ENCODE data around the gene CERKL.

- TF ChIP-seq, protein P1, sequence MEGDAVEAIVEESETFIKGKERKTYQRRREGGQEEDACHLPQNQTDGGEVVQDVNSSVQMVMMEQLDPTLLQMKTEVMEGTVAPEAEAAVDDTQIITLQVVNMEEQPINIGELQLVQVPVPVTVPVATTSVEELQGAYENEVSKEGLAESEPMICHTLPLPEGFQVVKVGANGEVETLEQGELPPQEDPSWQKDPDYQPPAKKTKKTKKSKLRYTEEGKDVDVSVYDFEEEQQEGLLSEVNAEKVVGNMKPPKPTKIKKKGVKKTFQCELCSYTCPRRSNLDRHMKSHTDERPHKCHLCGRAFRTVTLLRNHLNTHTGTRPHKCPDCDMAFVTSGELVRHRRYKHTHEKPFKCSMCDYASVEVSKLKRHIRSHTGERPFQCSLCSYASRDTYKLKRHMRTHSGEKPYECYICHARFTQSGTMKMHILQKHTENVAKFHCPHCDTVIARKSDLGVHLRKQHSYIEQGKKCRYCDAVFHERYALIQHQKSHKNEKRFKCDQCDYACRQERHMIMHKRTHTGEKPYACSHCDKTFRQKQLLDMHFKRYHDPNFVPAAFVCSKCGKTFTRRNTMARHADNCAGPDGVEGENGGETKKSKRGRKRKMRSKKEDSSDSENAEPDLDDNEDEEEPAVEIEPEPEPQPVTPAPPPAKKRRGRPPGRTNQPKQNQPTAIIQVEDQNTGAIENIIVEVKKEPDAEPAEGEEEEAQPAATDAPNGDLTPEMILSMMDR (IDR thresholded peaks at IDR 0.05) = no peak
- TF ChIP-seq EZH2 (IDR thresholded peaks at IDR 0.05) = no peak
- TF ChIP-seq EZH2phosphoT487 (IDR thresholded peaks at IDR 0.05) = no peak
These were observed 5.4 kb upstream of the CERKL start for GRCh38 chr2:181662287-181662686.
